ENCODE results near the gene FRMD6. TPM values are rescaled to one million over a fixed set of nuclear protein-coding genes. Genes with fewer than 3 reads are reported as not detected.

The FRMD6 gene
- total and polyA plus RNA-seq, 7 donors, result 1.6 to 85.6 (median 38.3) TPM

- no peaks in the 10 kb centered on the region for H3K36me3 ChIP-seq
- 70 to 80% methylated on average over 4 of the region's 4 CpGs for WGBS, 2 donors
- H3K4me3 ChIP-seq, result no peak overlapping the region
- H3K9me3 ChIP-seq, result no peaks in the 10 kb centered on the region
- intact Hi-C loops (cut with DNase I), result no loop called here
- DNase-seq, result no peak
- TF ChIP-seq POLR2AphosphoS5 (IDR thresholded peaks at IDR 0.05) (no peak), CTCF (IDR thresholded peaks at IDR 0.05) (no peak), POLR2A (IDR thresholded peaks at IDR 0.05) (no peak), EP300 (IDR thresholded peaks at IDR 0.05) (no peak)
- H3K4me1 ChIP-seq, result peaks cover 0 to 20% (median 9%) of the 10 kb centered on the region in 4 donors
- H3K27me3 ChIP-seq, result no peaks in the 10 kb centered on the region
- H3K27ac ChIP-seq, result no peak overlapping the region
These were observed 32.1 kb upstream of the FRMD6 start for GRCh38 chr14:51619561-51619960.

- Histone ChIP-seq H3K4me1 (peaks cover 0 to 15% (median 9%) of the 10 kb centered on the region in 4 donors), H3K27me3 (no peaks in the 10 kb centered on the region), H3K36me3 (no peaks in the 10 kb centered on the region), H3K4me3 (no peak overlapping the region), H3K27ac (no peak overlapping the region), H3K9me3 (no peaks in the 10 kb centered on the region)
- WGBS, 2 donors, result 96 to 97% methylated on average over 2 of the region's 2 CpGs
- TF ChIP-seq POLR2AphosphoS5 (IDR thresholded peaks at IDR 0.05) (no peak), CTCF (IDR thresholded peaks at IDR 0.05) (no peak), POLR2A (IDR thresholded peaks at IDR 0.05) (no peak), EP300 (IDR thresholded peaks at IDR 0.05) (no peak)
- intact Hi-C loops (cut with DNase I), result no loop called here
- DNase-seq, result no peak
These were observed 31.7 kb upstream of the FRMD6 start for GRCh38 chr14:51620056-51620455.

- Histone ChIP-seq H3K27me3 (no peaks in the 10 kb centered on the region), H3K27ac (no peak overlapping the region), H3K4me1 (peaks cover 0 to 16% (median 7%) of the 10 kb centered on the region in 4 donors), H3K9me3 (no peaks in the 10 kb centered on the region), H3K4me3 (no peak overlapping the region), H3K36me3 (no peaks in the 10 kb centered on the region)
- intact Hi-C loops (cut with DNase I), result no loop called here
- TF ChIP-seq CTCF (IDR thresholded peaks at IDR 0.05), result no peak
- DNase-seq, result no peak
- 79 to 84% methylated on average over 2 of the region's 2 CpGs for WGBS, 2 donors
These were observed 30.1 kb upstream of the FRMD6 start for GRCh38 chr14:51621654-51622053.

- H3K4me1 ChIP-seq, result peaks cover 0 to 11% (median 1%) of the 10 kb centered on the region in 4 donors
- no peak overlapping the region for H3K27ac ChIP-seq
- TF ChIP-seq POLR2AphosphoS5 (IDR thresholded peaks at IDR 0.05), result no peak
- TF ChIP-seq POLR2A (IDR thresholded peaks at IDR 0.05), result no peak
- no peak for TF ChIP-seq EP300 (IDR thresholded peaks at IDR 0.05)
- TF ChIP-seq CTCF (IDR thresholded peaks at IDR 0.05), result no peak
- no peaks in the 10 kb centered on the region for H3K9me3 ChIP-seq
- no peak for DNase-seq
- intact Hi-C loops (cut with DNase I), result no loop called here
- H3K4me3 ChIP-seq, result no peak overlapping the region
- WGBS, 2 donors, result 82 to 86% methylated on average over 2 of the region's 2 CpGs
- H3K27me3 ChIP-seq, result no peaks in the 10 kb centered on the region
- H3K36me3 ChIP-seq, result no peaks in the 10 kb centered on the region
These were observed 29.3 kb upstream of the FRMD6 start for GRCh38 chr14:51622376-51622775.

- DNase-seq, result no peak
- no peak overlapping the region for H3K4me3 ChIP-seq
- H3K27me3 ChIP-seq, result no peaks in the 10 kb centered on the region
- peaks cover 0 to 7% (median 2%) of the 10 kb centered on the region in 4 donors for H3K4me1 ChIP-seq
- no peak overlapping the region for H3K27ac ChIP-seq
- H3K36me3 ChIP-seq, result no peaks in the 10 kb centered on the region
- H3K9me3 ChIP-seq, result no peaks in the 10 kb centered on the region
- intact Hi-C loops (cut with DNase I), result no loop called here
- 85 to 88% methylated on average over 1 of the region's 1 CpG for WGBS, 2 donors
- TF ChIP-seq POLR2AphosphoS5 (IDR thresholded peaks at IDR 0.05) (no peak), POLR2A (IDR thresholded peaks at IDR 0.05) (no peak), CTCF (IDR thresholded peaks at IDR 0.05) (no peak), EP300 (IDR thresholded peaks at IDR 0.05) (no peak)
These were observed 26.6 kb upstream of the FRMD6 start for GRCh38 chr14:51624955-51625569.
